Left ventricle myocardium inferior (tissue), 1 donor: ENCODE data around the gene UBC. TPM values are rescaled to one million over a fixed set of nuclear protein-coding genes. Genes with fewer than 3 reads are reported as not detected.

Source experiments
- DNase-seq: peaks from one replicate; pipeline ENCODE4 v3.0.0-alpha.2; 2020
- H3K27ac ChIP-seq: fragments of 200-600 bp; replicated peaks from 2 replicates; pipeline ENCODE4 v1.8.0; 2021
- H3K27me3 ChIP-seq: fragments of 200-600 bp; 2 replicates; pipeline ENCODE4 v1.8.0; 2021; ENCODE audit warnings: low read depth
- H3K36me3 ChIP-seq: fragments of 200-600 bp; 2 replicates; pipeline ENCODE4 v1.8.0; 2021
- H3K4me1 ChIP-seq: fragments of 200-600 bp; 2 replicates; pipeline ENCODE4 v1.8.0; 2021
- H3K4me3 ChIP-seq: fragments of 200-600 bp; 2 replicates; pipeline ENCODE4 v1.8.0; 2021; ENCODE audit warnings: mild to moderate bottlenecking, moderate library complexity
- H3K9me3 ChIP-seq: fragments of 200-600 bp; replicated peaks from 2 replicates; pipeline ENCODE4 v1.8.0; 2021
- intact Hi-C: fragments of 100-400 bp; cut with micrococcal nuclease; formaldehyde crosslinking; loops from one replicate; pipeline ENCODE4 v1.11.0; 2022
- long read RNA-seq: library from polyadenylated mRNA; unstranded; transcript quantifications from one replicate; pipeline ENCODE4 v2.0.0, GENCODE V29; 2021
- total RNA-seq: library from RNA; stranded (reverse); fragmentation: NEBNext Ultra II Directional; extraction: Animal tissue kit (Norgen Biotek cat#: 25700); gene quantifications from one replicate; pipeline ENCODE4 v1.2.1, GENCODE V29; 2021
- TF ChIP-seq, protein P1 (sequence below): fragments of 200-600 bp; IDR thresholded peaks from 2 replicates; pipeline ENCODE4 v1.8.0; 2021; ENCODE audit warnings: antibody characterized with exemption, mild to moderate bottlenecking, borderline replicate concordance
- donor health status: DM: no; HTN: yes; CAD: no; lungs with severe emphysema.

The UBC gene
- total RNA-seq, result 1,154 TPM
- long read RNA-seq, transcript UBC-201 (2 exons, 2,688 nt), result major isoform, 922 of 1,105 reads
- long read RNA-seq, transcript UBC-205 (1 exons, 3,745 nt), result minor isoform, 169 of 1,105 reads
- long read RNA-seq, partial matches to known transcripts, result 3 of 1,105 reads
- long read RNA-seq, other reads (novel, unspliced or antisense), result 8 of 1,105 reads

DNA sequence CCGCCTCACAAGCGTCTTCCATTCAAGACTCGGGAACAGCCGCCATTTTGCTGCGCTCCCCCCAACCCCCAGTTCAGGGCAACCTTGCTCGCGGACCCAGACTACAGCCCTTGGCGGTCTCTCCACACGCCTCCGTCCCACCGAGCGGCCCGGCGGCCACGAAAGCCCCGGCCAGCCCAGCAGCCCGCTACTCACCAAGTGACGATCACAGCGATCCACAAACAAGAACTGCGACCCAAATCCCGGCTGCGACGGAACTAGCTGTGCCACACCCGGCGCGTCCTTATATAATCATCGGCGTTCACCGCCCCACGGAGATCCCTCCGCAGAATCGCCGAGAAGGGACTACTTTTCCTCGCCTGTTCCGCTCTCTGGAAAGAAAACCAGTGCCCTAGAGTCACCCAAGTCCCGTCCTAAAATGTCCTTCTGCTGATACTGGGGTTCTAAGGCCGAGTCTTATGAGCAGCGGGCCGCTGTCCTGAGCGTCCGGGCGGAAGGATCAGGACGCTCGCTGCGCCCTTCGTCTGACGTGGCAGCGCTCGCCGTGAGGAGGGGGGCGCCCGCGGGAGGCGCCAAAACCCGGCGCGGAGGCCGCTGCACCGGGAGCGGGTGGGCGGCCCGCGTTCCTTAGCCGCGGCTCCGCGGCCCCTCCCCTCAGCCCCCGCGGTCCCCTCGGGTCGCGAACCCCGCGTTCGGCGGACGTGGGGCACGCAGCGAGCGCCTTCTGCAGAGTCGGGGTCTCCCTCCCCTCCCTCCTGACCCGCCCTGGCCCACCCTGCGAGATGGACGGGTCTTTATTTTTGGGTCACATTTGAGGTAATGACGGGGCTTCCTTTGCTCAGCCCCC, at the start of gene UBC:
Gene UBC (minus strand): TSS at position 259 of the 847 bp plus-strand sequence. CDS start 879 bp downstream, outside the sequence.
- intact Hi-C loops, result no loop called here
- TF ChIP-seq, protein P1, sequence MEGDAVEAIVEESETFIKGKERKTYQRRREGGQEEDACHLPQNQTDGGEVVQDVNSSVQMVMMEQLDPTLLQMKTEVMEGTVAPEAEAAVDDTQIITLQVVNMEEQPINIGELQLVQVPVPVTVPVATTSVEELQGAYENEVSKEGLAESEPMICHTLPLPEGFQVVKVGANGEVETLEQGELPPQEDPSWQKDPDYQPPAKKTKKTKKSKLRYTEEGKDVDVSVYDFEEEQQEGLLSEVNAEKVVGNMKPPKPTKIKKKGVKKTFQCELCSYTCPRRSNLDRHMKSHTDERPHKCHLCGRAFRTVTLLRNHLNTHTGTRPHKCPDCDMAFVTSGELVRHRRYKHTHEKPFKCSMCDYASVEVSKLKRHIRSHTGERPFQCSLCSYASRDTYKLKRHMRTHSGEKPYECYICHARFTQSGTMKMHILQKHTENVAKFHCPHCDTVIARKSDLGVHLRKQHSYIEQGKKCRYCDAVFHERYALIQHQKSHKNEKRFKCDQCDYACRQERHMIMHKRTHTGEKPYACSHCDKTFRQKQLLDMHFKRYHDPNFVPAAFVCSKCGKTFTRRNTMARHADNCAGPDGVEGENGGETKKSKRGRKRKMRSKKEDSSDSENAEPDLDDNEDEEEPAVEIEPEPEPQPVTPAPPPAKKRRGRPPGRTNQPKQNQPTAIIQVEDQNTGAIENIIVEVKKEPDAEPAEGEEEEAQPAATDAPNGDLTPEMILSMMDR, result no peak
- Histone ChIP-seq H3K4me1 (peaks cover 87% of the 10 kb centered on the region), H3K9me3 (no peaks in the 10 kb centered on the region), H3K27ac (peak within 1 kb of the TSS; percentile 100), H3K36me3 (peaks cover 34% of the 10 kb centered on the region), H3K27me3 (no peaks in the 10 kb centered on the region), H3K4me3 (peak within 1 kb of the TSS; percentile 98)
- peak; percentile 90 for DNase-seq

DNA sequence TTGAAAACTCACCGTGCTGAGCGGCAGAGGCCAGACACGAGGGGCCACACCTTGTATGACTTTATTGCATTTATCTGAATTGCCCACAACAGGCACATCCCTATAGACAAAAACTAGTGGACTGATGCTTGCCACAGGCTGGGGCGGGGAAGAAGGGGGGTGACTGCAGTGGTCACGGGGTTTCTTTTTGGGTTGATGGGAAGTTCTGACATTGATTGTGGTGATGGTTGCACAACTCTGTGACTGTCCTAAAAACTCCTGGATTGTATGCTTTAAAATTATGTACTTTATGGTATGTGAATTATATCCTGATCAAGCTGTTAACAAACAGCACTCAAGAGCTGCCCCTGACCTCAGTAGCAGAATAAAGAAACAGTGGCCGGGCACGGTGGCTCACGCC, 48.8 kb upstream of the UBC start:
- H3K27me3 ChIP-seq, result no peaks in the 10 kb centered on the region
- H3K36me3 ChIP-seq, result peaks cover 97% of the 10 kb centered on the region
- no peak for DNase-seq
- no peaks in the 10 kb centered on the region for H3K4me1 ChIP-seq
- H3K9me3 ChIP-seq, result no peaks in the 10 kb centered on the region
- no peak overlapping the region for H3K4me3 ChIP-seq
- TF ChIP-seq, protein P1, result no peak
- H3K27ac ChIP-seq, result no peak overlapping the region
- intact Hi-C loops, result no loop called here

DNA sequence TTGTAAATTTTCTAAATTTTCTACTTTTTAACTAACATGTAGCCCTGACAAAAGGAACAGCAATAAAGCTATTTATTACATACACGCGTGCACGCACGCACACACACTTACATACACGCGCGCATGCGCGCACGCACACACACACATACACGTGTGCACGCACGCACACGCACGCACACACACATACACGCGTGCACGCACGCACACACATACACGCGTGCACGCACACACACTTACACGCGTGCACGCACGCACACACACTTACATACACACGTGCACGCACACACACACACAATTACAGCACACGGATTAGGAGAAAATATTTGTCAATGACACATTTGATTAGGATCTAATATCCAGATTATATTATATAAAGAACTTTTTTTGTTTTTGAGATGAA, 46.6 kb upstream of the UBC start:
- no peaks in the 10 kb centered on the region for H3K4me1 ChIP-seq
- intact Hi-C loops, result no loop called here
- H3K9me3 ChIP-seq, result no peaks in the 10 kb centered on the region
- no peak for DNase-seq
- no peak overlapping the region for H3K4me3 ChIP-seq
- TF ChIP-seq, protein P1, result no peak
- no peak overlapping the region for H3K27ac ChIP-seq
- peaks cover 96% of the 10 kb centered on the region for H3K36me3 ChIP-seq
- no peaks in the 10 kb centered on the region for H3K27me3 ChIP-seq

DNA sequence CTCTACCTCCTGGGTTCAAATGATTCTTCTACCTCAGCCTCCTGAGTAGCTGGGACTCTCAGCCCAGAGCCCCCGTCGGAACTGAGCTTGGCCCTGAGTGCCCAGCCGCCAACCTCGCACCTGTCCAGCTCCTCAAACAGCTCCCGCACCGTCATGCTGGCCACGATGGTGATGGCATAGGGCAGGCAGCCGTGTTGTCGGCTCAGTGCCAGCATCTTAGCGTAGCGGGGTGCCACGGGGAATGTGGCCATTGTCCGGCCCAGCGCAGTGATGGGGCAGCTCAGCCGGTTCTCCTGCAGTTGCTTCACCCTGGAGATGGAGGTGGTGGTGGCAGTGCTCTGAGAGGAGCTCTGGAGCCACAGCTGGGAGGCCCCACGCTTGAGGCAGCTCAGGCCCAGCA, 42.1 kb upstream of the UBC start:
- no peak for DNase-seq
- H3K36me3 ChIP-seq, result peaks cover 92% of the 10 kb centered on the region

DNA sequence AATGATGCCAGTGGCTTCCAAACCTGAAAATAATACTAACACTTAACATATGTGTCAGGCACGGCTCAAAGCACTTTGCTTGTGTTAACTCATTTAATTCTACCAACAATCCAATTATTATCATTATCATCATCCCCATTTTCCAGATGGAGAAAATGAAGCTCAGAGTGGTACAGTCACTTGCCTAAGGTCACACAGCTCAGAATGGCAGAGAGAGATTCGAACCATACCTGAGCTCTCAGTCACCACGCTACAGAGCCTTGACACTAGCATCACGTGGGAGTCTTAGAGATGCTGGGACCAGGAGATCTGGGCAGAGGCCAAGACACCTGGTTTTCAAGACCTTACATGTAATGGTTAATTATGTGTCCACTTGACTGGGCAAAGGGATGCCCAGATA, 40.3 kb upstream of the UBC start:
- peaks cover 92% of the 10 kb centered on the region for H3K36me3 ChIP-seq
- H3K27ac ChIP-seq, result no peak overlapping the region
- TF ChIP-seq, protein P1, result no peak
- intact Hi-C loops, result no loop called here
- H3K4me1 ChIP-seq, result no peaks in the 10 kb centered on the region
- no peak for DNase-seq
- H3K9me3 ChIP-seq, result no peaks in the 10 kb centered on the region
- H3K27me3 ChIP-seq, result no peaks in the 10 kb centered on the region
- no peak overlapping the region for H3K4me3 ChIP-seq

More for the DNA sequence above, 42.1 kb upstream of the UBC start:
- Histone ChIP-seq H3K9me3 (no peaks in the 10 kb centered on the region), H3K27me3 (no peaks in the 10 kb centered on the region), H3K4me1 (no peaks in the 10 kb centered on the region), H3K4me3 (no peak overlapping the region), H3K27ac (no peak overlapping the region)
- intact Hi-C loops, result no loop called here
- TF ChIP-seq, protein P1, result no peak
